Measurements from ENCODE around the gene ALG12.

Gene ALG12

DNA sequence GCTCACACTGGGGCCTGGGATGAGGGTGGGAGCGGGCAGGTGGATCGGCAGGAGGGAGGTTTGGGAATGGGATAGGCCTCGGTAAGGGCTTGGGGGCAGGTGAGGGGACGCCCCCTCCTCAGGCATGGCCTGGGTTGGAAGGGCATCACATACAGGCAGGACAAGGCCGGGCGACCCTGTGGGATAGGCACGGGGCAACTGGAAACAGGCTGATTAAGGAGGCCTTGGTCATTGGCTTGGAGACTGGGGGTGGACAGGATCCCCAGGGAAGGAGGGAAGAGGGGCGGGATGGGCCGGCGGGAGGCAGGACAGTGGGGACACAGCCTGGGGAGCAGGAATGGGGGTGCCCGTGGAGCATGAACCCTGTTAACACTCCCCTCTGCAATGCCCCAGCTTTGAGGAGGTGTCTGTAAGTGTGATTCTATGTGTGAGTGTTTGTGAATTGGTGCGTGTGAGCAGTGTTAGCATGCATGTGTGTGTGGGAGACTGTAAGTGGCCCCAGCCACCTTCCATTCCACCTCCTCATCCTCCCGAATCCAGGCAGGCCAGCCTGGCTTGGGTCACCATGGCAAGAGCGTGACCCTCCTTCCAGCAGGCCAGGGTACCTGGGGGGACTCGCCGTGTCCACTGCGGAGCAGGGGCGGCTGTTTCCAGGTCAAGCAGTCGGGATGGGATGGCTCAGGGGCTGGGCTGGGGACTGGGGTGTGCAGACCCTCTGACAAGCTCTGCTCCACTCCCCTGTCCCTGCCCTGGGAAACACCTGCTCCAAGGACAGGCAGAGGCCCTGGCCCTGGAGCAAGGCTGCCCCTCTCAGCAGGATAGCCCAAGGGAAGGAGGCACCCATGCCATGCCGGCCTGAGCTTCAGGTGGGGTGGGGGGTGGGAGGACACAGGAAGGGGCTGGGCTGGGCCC is 38.9 kb upstream of the ALG12 start:
- Histone ChIP-seq H3K4me2 (no peak overlapping the region), H3K27me3 (ENCODE audit: insufficient read depth, low read depth) (no peaks in the 10 kb centered on the region), H4K20me1 (ENCODE audit: insufficient read depth) (no peaks in the 10 kb centered on the region), H3K36me3 (ENCODE audit: insufficient read depth) (no peaks in the 10 kb centered on the region), H3K4me1 (ENCODE audit: low read depth, poor library complexity, severe bottlenecking) (no peaks in the 10 kb centered on the region), H3K9ac (no peak overlapping the region), H3K27ac (no peak overlapping the region), H3K79me2 (ENCODE audit: insufficient read depth, low read depth) (peaks cover 9% of the 10 kb centered on the region), H2AFZ (ENCODE audit: low read depth) (no peak overlapping the region), H3K4me3 (IDR thresholded peaks at IDR 0.05; ENCODE audit: insufficient read depth, low read depth, low read length) (no peak overlapping the region)
- TF ChIP-seq, protein P1, sequence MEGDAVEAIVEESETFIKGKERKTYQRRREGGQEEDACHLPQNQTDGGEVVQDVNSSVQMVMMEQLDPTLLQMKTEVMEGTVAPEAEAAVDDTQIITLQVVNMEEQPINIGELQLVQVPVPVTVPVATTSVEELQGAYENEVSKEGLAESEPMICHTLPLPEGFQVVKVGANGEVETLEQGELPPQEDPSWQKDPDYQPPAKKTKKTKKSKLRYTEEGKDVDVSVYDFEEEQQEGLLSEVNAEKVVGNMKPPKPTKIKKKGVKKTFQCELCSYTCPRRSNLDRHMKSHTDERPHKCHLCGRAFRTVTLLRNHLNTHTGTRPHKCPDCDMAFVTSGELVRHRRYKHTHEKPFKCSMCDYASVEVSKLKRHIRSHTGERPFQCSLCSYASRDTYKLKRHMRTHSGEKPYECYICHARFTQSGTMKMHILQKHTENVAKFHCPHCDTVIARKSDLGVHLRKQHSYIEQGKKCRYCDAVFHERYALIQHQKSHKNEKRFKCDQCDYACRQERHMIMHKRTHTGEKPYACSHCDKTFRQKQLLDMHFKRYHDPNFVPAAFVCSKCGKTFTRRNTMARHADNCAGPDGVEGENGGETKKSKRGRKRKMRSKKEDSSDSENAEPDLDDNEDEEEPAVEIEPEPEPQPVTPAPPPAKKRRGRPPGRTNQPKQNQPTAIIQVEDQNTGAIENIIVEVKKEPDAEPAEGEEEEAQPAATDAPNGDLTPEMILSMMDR (conservative IDR thresholded peaks at IDR 0.05; ENCODE audit: low read depth, low read length), result no peak

DNA sequence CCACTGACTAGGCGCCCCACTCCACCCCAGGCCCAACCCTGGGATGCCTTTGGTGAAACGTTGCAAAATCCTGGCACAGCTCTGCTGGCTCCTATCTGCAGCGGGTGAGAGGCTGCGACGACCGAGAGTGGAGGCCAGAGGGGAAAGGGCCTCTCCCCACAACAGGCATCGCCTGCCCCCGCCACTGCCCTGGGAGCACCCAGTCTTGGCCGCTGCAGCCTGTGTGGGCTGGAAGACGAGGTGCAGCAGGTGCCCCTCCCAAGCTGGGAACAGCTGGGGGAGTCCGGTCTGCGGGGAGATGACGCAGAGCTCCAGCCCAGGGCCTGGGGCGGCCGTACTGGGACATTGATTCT is 38.2 kb upstream of the ALG12 start:
- no peak overlapping the region for H3K27ac ChIP-seq

DNA sequence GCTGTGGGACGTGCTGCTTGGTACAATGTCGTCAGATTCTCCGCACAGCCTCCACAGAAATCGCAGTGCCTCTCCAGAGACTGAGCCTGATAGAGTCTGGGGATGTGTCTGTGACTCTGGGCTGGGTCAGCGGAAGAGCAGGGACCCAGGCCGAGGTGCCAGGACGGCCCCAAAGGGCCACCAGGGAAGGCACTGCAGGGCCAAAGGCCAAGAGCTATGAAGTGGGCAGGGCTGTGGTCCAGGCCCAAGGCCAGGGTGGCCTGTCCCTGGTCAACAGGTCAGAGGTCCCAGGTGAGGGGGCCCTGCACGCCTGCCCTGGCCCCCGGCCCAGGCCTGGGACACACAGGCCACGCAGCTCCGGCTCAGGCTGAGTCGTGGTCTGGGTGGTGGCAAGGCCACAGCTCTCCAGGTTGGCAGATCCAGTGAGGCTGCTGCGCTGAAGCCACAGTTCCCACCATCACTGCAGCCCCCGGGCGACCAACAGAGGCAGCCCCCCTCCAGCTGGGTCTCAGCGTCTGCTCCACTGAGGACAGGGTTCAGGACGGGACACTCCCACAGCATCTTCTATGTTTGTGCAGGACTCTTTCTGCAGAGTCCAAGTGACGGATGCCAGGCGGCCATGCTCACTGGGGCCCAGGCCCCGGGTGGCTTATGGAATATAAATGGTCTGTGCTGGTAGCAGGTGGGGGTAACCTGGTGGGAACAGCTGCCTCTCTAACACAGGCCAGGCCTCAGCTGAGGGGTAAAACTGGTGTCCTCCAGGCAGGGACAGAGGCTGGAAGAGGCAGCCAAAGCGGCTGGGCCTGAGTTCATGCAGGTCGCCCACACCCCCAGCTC is 37.6 kb upstream of the ALG12 start:
- no peak overlapping the region for H3K27ac ChIP-seq
- H4K20me1 ChIP-seq (ENCODE audit: insufficient read depth), result no peaks in the 10 kb centered on the region
- H3K27me3 ChIP-seq (ENCODE audit: insufficient read depth, low read depth), result no peaks in the 10 kb centered on the region
- H2AFZ ChIP-seq (ENCODE audit: low read depth), result no peak overlapping the region
- no peaks in the 10 kb centered on the region for H3K4me1 ChIP-seq (ENCODE audit: low read depth, poor library complexity, severe bottlenecking)
- H3K79me2 ChIP-seq (ENCODE audit: insufficient read depth, low read depth), result no peaks in the 10 kb centered on the region
- TF ChIP-seq, protein P1 (conservative IDR thresholded peaks at IDR 0.05; ENCODE audit: low read depth, low read length), result no peak
- no peak overlapping the region for H3K4me3 ChIP-seq (IDR thresholded peaks at IDR 0.05; ENCODE audit: insufficient read depth, low read depth, low read length)
- no peaks in the 10 kb centered on the region for H3K36me3 ChIP-seq (ENCODE audit: insufficient read depth)
- H3K9ac ChIP-seq, result no peak overlapping the region
- no peak overlapping the region for H3K4me2 ChIP-seq

More for the DNA sequence above, 38.2 kb upstream of the ALG12 start:
- Histone ChIP-seq H3K27me3 (ENCODE audit: insufficient read depth, low read depth) (no peaks in the 10 kb centered on the region), H2AFZ (ENCODE audit: low read depth) (no peak overlapping the region), H3K79me2 (ENCODE audit: insufficient read depth, low read depth) (peaks cover 3% of the 10 kb centered on the region), H3K4me1 (ENCODE audit: low read depth, poor library complexity, severe bottlenecking) (no peaks in the 10 kb centered on the region), H4K20me1 (ENCODE audit: insufficient read depth) (no peaks in the 10 kb centered on the region), H3K36me3 (ENCODE audit: insufficient read depth) (no peaks in the 10 kb centered on the region), H3K4me2 (no peak overlapping the region), H3K4me3 (IDR thresholded peaks at IDR 0.05; ENCODE audit: insufficient read depth, low read depth, low read length) (no peak overlapping the region), H3K9ac (no peak overlapping the region)
- TF ChIP-seq, protein P1 (conservative IDR thresholded peaks at IDR 0.05; ENCODE audit: low read depth, low read length), result no peak

DNA sequence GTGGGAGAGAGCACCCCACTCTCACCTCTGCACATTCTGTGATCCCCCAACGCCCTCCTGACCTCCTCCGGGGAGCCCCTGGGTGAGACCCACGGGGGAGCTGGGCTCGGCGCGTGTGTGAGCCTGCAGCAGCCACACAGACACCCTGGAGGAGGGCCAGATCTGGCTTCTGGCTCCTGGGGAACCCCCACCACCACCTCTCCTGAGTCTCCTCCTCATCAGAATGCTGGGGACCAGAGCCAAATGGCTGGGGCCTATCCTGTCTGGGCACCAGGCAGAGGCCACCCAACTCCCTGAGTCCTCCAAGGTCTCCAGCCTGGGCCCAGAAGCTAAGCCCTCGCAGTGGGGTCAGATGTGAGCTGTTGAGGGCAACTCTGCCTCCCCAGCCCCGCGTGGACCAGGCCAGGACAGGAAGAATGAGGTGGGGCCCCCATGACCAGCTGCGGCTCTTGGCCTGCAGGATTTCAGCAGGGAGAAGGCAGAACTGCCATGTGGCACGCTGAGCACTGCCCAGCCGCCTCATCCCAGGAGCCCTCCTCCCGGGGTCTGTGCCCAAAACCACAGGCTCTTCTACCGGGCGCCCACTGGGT is 36.8 kb upstream of the ALG12 start:
- Histone ChIP-seq H3K9ac (no peak overlapping the region), H3K27ac (no peak overlapping the region), H3K27me3 (ENCODE audit: insufficient read depth, low read depth) (no peaks in the 10 kb centered on the region), H3K36me3 (ENCODE audit: insufficient read depth) (no peaks in the 10 kb centered on the region), H3K4me1 (ENCODE audit: low read depth, poor library complexity, severe bottlenecking) (no peaks in the 10 kb centered on the region), H2AFZ (ENCODE audit: low read depth) (no peak overlapping the region), H3K4me3 (IDR thresholded peaks at IDR 0.05; ENCODE audit: insufficient read depth, low read depth, low read length) (no peak overlapping the region), H4K20me1 (ENCODE audit: insufficient read depth) (no peaks in the 10 kb centered on the region), H3K79me2 (ENCODE audit: insufficient read depth, low read depth) (no peaks in the 10 kb centered on the region), H3K4me2 (no peak overlapping the region)
- TF ChIP-seq, protein P1 (conservative IDR thresholded peaks at IDR 0.05; ENCODE audit: low read depth, low read length), result no peak
